ENCODE measurements around the gene PPP2R5E. TPM values are rescaled to one million over a fixed set of nuclear protein-coding genes. Genes with fewer than 3 reads are reported as not detected.

PPP2R5E gene
- total and polyA plus RNA-seq, 2 experiments from 2014 or later = 21.8 to 31.8 TPM

- Histone ChIP-seq H3K4me3 (no peak overlapping the region), H3K27ac (no peak overlapping the region), H3K79me2 (ENCODE audit: insufficient read depth) (peaks cover 100% of the 10 kb centered on the region), H3F3A (ENCODE audit: insufficient read depth) (no peaks in the 10 kb centered on the region), H3K27me3 (replicated peaks; ENCODE audit: insufficient read depth) (no peaks in the 10 kb centered on the region), H4K20me1 (ENCODE audit: insufficient read depth) (peaks cover 16% of the 10 kb centered on the region; the same call in 1 of the 2 replicates), H3K9me2 (ENCODE audit: insufficient read depth) (no peaks in the 10 kb centered on the region), H3K9me3 (ENCODE audit: low read depth) (no peaks in the 10 kb centered on the region), H2AFZ (no peak overlapping the region), H3K36me3 (ENCODE audit: low read depth) (no peaks in the 10 kb centered on the region), H3K4me1 (ENCODE audit: insufficient read depth) (no peaks in the 10 kb centered on the region; the same call in 1 of the 2 replicates), H3K4me2 (ENCODE audit: unreplicated experiment) (no peak overlapping the region), H3K9ac (no peak overlapping the region)
- no peak for DNase-seq
- 90 to 91% methylated on average over 5 of the region's 5 CpGs for WGBS, 2 experiments (ENCODE audit: low coverage in 1 of 2, low lambda C conversion rate in 2 of 2, missing lambda C conversion rate in 2 of 2)
- TF ChIP-seq EZH2 (IDR thresholded peaks at IDR 0.05; ENCODE audit: insufficient read depth, poor library complexity, severe bottlenecking) (no peak), EZH2phosphoT487 (IDR thresholded peaks at IDR 0.05; ENCODE audit: insufficient read depth, low read depth) (no peak)
- in situ Hi-C loops (cut with MboI) = no loop called here
These were observed 35.1 kb downstream of the PPP2R5E start for GRCh38 chr14:63508033-63508432.

GRCh38 chr14:63504648-63505047, 38.5 kb downstream of the PPP2R5E start:
- peak; percentile 32 for DNase-seq

GRCh38 chr14:63501429-63501828, 41.7 kb downstream of the PPP2R5E start:
- in situ Hi-C loops (cut with MboI) = no loop called here
- no peak overlapping the region for H3K9ac ChIP-seq
- DNase-seq = no peak
- no peaks in the 10 kb centered on the region for H3K36me3 ChIP-seq (ENCODE audit: low read depth)
- no peak overlapping the region for H2AFZ ChIP-seq
- H3K9me2 ChIP-seq (ENCODE audit: insufficient read depth) = no peaks in the 10 kb centered on the region
- no peak for TF ChIP-seq EZH2 (IDR thresholded peaks at IDR 0.05; ENCODE audit: insufficient read depth, poor library complexity, severe bottlenecking)
- no peak for TF ChIP-seq EZH2phosphoT487 (IDR thresholded peaks at IDR 0.05; ENCODE audit: insufficient read depth, low read depth)
- no peak overlapping the region for H3K4me3 ChIP-seq
- peaks cover 10% of the 10 kb centered on the region; the same call in 1 of the 2 replicates for H4K20me1 ChIP-seq (ENCODE audit: insufficient read depth)
- no peaks in the 10 kb centered on the region for H3K9me3 ChIP-seq (ENCODE audit: low read depth)
- WGBS, 2 experiments (ENCODE audit: low coverage in 1 of 2, low lambda C conversion rate in 2 of 2, missing lambda C conversion rate in 2 of 2) = 92 to 96% methylated on average over 3 of the region's 3 CpGs
- peaks cover 98% of the 10 kb centered on the region for H3K79me2 ChIP-seq (ENCODE audit: insufficient read depth)
- peaks cover 8% of the 10 kb centered on the region for H3K4me1 ChIP-seq (ENCODE audit: insufficient read depth)
- no peaks in the 10 kb centered on the region for H3K27me3 ChIP-seq (replicated peaks; ENCODE audit: insufficient read depth)
- peaks cover 8% of the 10 kb centered on the region; the same call in 1 of the 2 replicates for H3F3A ChIP-seq (ENCODE audit: insufficient read depth)
- no peak overlapping the region for H3K4me2 ChIP-seq (ENCODE audit: unreplicated experiment)
- H3K27ac ChIP-seq = no peak overlapping the region

More at GRCh38 chr14:63504648-63505047, 38.5 kb downstream of the PPP2R5E start:
- TF ChIP-seq EZH2 (IDR thresholded peaks at IDR 0.05; ENCODE audit: insufficient read depth, poor library complexity, severe bottlenecking) (no peak), EZH2phosphoT487 (IDR thresholded peaks at IDR 0.05; ENCODE audit: insufficient read depth, low read depth) (no peak)
- Histone ChIP-seq H3K36me3 (ENCODE audit: low read depth) (no peaks in the 10 kb centered on the region), H3K9me3 (ENCODE audit: low read depth) (no peaks in the 10 kb centered on the region), H3K27ac (0 out of 2 replicates have a peak overlapping the region, but pooled peaks have one; percentile 2), H3F3A (ENCODE audit: insufficient read depth) (peaks cover 8% of the 10 kb centered on the region; the same call in 1 of the 2 replicates), H3K4me2 (ENCODE audit: unreplicated experiment) (no peak overlapping the region), H2AFZ (no peak overlapping the region), H3K27me3 (replicated peaks; ENCODE audit: insufficient read depth) (no peaks in the 10 kb centered on the region), H3K9ac (no peak overlapping the region), H3K4me3 (no peak overlapping the region), H3K79me2 (ENCODE audit: insufficient read depth) (peaks cover 99% of the 10 kb centered on the region), H4K20me1 (ENCODE audit: insufficient read depth) (peaks cover 10% of the 10 kb centered on the region; the same call in 1 of the 2 replicates), H3K9me2 (ENCODE audit: insufficient read depth) (no peaks in the 10 kb centered on the region), H3K4me1 (ENCODE audit: insufficient read depth) (peaks cover 4% of the 10 kb centered on the region)
- in situ Hi-C loops (cut with MboI) = no loop called here
- WGBS, 2 experiments (ENCODE audit: low coverage in 1 of 2, low lambda C conversion rate in 2 of 2, missing lambda C conversion rate in 2 of 2) = 53 to 57% methylated on average over 1 of the region's 1 CpG

GRCh38 chr14:63499701-63500250, 43.4 kb downstream of the PPP2R5E start:
- in situ Hi-C loops (cut with MboI) = no loop called here
- peak; percentile 73 for DNase-seq
- TF ChIP-seq EZH2 (IDR thresholded peaks at IDR 0.05; ENCODE audit: insufficient read depth, poor library complexity, severe bottlenecking) = no peak
- no peak for TF ChIP-seq EZH2phosphoT487 (IDR thresholded peaks at IDR 0.05; ENCODE audit: insufficient read depth, low read depth)

More at GRCh38 chr14:63499701-63500250, 43.4 kb downstream of the PPP2R5E start:
- Histone ChIP-seq H3K9me3 (ENCODE audit: low read depth) (no peaks in the 10 kb centered on the region), H3K9ac (no peak overlapping the region), H3K4me3 (no peak overlapping the region), H3K4me1 (ENCODE audit: insufficient read depth) (peaks cover 8% of the 10 kb centered on the region), H3K79me2 (ENCODE audit: insufficient read depth) (peaks cover 98% of the 10 kb centered on the region), H3K36me3 (ENCODE audit: low read depth) (no peaks in the 10 kb centered on the region), H4K20me1 (ENCODE audit: insufficient read depth) (peaks cover under 1% of the 10 kb centered on the region; the same call in 1 of the 2 replicates), H3F3A (ENCODE audit: insufficient read depth) (peaks cover 8% of the 10 kb centered on the region; the same call in 1 of the 2 replicates), H3K9me2 (ENCODE audit: insufficient read depth) (no peaks in the 10 kb centered on the region), H3K27me3 (replicated peaks; ENCODE audit: insufficient read depth) (no peaks in the 10 kb centered on the region), H3K4me2 (ENCODE audit: unreplicated experiment) (peak overlapping the region; percentile 14), H2AFZ (no peak overlapping the region), H3K27ac (peak overlapping the region; percentile 22; the same call in 1 of the 2 replicates)
- WGBS, 2 experiments (ENCODE audit: low coverage in 1 of 2, low lambda C conversion rate in 2 of 2, missing lambda C conversion rate in 2 of 2) = 0 to 4% methylated on average over 1 of the region's 1 CpG

Measured in GM23248 (cell line).